Endothelial cell (in vitro differentiated cells): ENCODE measurements around the gene RABEPK. TPM values are rescaled to one million over a fixed set of nuclear protein-coding genes. Genes with fewer than 3 reads are reported as not detected.
"Not testable (repeated sequence)": the region's sequence is repeated elsewhere in the genome, so short reads cannot be mapped to it uniquely, and the experiment has no call there.

Experiments
- DNase-seq: peaks from one replicate; pipeline ENCODE4 v3.0.0; 2021; ENCODE audit warnings: low spot score
- H3K27ac Mint-ChIP-seq: one replicate; pipeline ENCODE4 v1.8.0; 2021; ENCODE audit warnings: mixed read lengths, inconsistent platforms; ENCODE audit not compliant: unreplicated experiment
- H3K27me3 Mint-ChIP-seq: one replicate; pipeline ENCODE4 v1.8.0; 2021; ENCODE audit warnings: mild to moderate bottlenecking, moderate library complexity, mixed read lengths, inconsistent platforms; ENCODE audit not compliant: unreplicated experiment
- H3K36me3 Mint-ChIP-seq: one replicate; pipeline ENCODE4 v1.8.0; 2021; ENCODE audit warnings: mild to moderate bottlenecking, low read depth, mixed read lengths, inconsistent platforms; ENCODE audit not compliant: unreplicated experiment
- H3K4me1 Mint-ChIP-seq: one replicate; pipeline ENCODE4 v1.8.0; 2021; ENCODE audit warnings: mild to moderate bottlenecking, mixed read lengths, inconsistent platforms; ENCODE audit not compliant: unreplicated experiment
- H3K4me3 Mint-ChIP-seq: one replicate; pipeline ENCODE4 v1.8.0; 2021; ENCODE audit warnings: mild to moderate bottlenecking, mixed read lengths, inconsistent platforms; ENCODE audit not compliant: unreplicated experiment
- H3K9me3 Mint-ChIP-seq: one replicate; pipeline ENCODE4 v1.8.0; 2021; ENCODE audit warnings: mixed read lengths, inconsistent platforms; ENCODE audit not compliant: unreplicated experiment
- CTCF ChIP-seq: fragments of 200-600 bp; sonication (generic); IDR thresholded peaks from one replicate; pipeline ENCODE4 v1.5.0; 2021; ENCODE audit warnings: antibody characterized with exemption; ENCODE audit not compliant: unreplicated experiment
- total RNA-seq: library from RNA; stranded (reverse); fragmentation: NEBNext Ultra II Directional; extraction: Animal tissue kit (Norgen Biotek cat#: 25700); gene quantifications from one replicate; pipeline ENCODE4 v1.2.1, GENCODE V29; 2021; ENCODE audit not compliant: unreplicated experiment

The RABEPK gene
- total RNA-seq, 1 donor from 2014 or later, result 8.5 TPM

DNA sequence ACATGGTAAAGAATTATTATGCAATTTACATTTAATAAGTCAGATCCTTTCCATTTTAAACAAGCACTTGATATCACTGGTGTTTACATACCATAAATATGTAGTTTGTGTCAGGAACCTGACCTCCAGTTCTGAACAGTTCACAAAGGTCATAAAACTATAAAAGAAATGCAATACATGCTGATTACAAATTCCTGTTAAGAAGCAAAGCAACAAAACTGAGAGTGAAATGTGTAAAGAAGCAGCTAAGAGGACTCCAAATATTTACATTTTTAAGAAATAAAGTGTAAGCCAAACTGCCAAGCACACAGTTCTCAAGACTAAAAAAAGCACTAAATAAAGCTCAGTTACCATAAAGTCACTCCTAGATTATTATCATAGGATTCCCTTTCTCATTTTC lies 39.6 kb upstream of the RABEPK start:
- Mint-ChIP-seq H3K27me3 (no peaks in the 10 kb centered on the region), H3K27ac (no peak overlapping the region), H3K9me3 (no peaks in the 10 kb centered on the region), H3K4me1 (no peaks in the 10 kb centered on the region), H3K4me3 (no peak overlapping the region), H3K36me3 (peaks cover 10% of the 10 kb centered on the region)
- DNase-seq, result no peak
- TF ChIP-seq CTCF, result no peak

DNA sequence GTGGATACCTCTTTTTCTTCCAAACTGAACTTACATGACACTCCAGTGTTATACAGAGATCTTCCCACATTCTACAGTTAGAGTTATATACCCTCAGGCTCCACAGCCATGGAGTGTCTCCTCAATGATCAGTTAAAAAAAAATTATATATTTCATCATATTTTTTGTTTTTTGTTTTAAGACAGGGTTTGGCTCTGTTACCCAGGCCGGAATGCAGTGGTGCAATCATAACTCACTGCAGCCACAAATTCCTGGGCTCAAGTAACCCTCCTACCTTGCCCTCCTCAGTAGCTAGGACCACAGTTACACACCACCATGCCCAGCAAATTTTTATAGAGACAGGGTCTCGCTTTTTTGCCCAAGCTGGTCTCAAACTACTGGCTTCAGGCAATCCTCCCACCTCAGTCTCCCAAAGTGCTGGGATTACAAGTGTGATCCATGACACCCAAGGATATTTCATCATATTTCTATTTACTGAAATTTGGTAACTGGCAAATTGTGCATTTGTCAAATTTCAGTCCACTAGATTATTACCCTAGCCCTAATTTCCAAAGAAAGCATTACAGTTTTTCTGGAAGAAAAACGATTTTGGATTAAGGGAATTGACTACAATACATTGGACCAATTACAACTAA lies 38.9 kb upstream of the RABEPK start:
- no peaks in the 10 kb centered on the region for H3K27me3 Mint-ChIP-seq
- no peak overlapping the region for H3K27ac Mint-ChIP-seq
- no peak for TF ChIP-seq CTCF
- H3K9me3 Mint-ChIP-seq, result no peaks in the 10 kb centered on the region
- H3K36me3 Mint-ChIP-seq, result peaks cover 10% of the 10 kb centered on the region
- DNase-seq, result no peak
- no peaks in the 10 kb centered on the region for H3K4me1 Mint-ChIP-seq
- H3K4me3 Mint-ChIP-seq, result no peak overlapping the region

DNA sequence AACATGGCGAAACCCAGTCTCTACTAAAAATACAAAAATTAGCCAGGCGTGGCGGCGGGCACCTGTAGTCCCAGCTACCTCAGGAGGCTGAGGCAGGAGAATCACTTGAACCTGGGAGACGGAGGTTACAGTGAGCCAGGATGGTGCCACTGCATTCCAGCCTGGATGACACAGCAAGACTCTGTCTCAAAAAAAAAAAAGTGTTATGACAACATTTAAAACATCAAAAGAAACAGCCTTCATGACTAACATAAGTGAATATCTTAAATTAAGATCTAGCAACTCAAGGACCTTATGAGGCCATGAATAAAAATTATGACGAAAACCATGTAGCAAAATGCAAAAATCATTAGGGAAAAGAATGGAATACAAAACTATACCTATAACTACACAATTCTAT lies 37.5 kb upstream of the RABEPK start:
- not testable (repeated sequence) for H3K4me3 Mint-ChIP-seq, H3K27ac Mint-ChIP-seq, H3K4me1 Mint-ChIP-seq, H3K27me3 Mint-ChIP-seq, H3K36me3 Mint-ChIP-seq, DNase-seq, H3K9me3 Mint-ChIP-seq

- no peaks in the 10 kb centered on the region for H3K9me3 Mint-ChIP-seq
- H3K36me3 Mint-ChIP-seq, result peaks cover 6% of the 10 kb centered on the region
- no peak overlapping the region for H3K27ac Mint-ChIP-seq
- TF ChIP-seq CTCF, result no peak
- H3K4me1 Mint-ChIP-seq, result no peaks in the 10 kb centered on the region
- no peak for DNase-seq
- no peaks in the 10 kb centered on the region for H3K27me3 Mint-ChIP-seq
- H3K4me3 Mint-ChIP-seq, result no peak overlapping the region
These were observed 33.6 kb upstream of the RABEPK start for GRCh38 chr9:125166762-125167161.

GRCh38 chr9:125169895-125170294 lies 30.4 kb upstream of the RABEPK start:
- Mint-ChIP-seq H3K27ac (no peak overlapping the region), H3K9me3 (no peaks in the 10 kb centered on the region), H3K4me3 (no peak overlapping the region), H3K36me3 (peaks cover 6% of the 10 kb centered on the region), H3K4me1 (peaks cover 12% of the 10 kb centered on the region), H3K27me3 (no peaks in the 10 kb centered on the region)
- DNase-seq, result no peak
- no peak for TF ChIP-seq CTCF
